Panc1 (cell line): ENCODE measurements around the gene HAPLN1.

Experiments used
- POLR2AphosphoS5 ChIP-seq: IDR thresholded peaks from 2 replicates; pipeline ENCODE4 v1.6.1; 2012; ENCODE audit warnings: mild to moderate bottlenecking, low read depth, low read length, moderate library complexity
- TF ChIP-seq, protein P1 (sequence below): fragments of 450-650 bp; IDR thresholded peaks from 2 replicates; pipeline ENCODE4 v1.5.1; 2017; ENCODE audit warnings: mild to moderate bottlenecking

DNA sequence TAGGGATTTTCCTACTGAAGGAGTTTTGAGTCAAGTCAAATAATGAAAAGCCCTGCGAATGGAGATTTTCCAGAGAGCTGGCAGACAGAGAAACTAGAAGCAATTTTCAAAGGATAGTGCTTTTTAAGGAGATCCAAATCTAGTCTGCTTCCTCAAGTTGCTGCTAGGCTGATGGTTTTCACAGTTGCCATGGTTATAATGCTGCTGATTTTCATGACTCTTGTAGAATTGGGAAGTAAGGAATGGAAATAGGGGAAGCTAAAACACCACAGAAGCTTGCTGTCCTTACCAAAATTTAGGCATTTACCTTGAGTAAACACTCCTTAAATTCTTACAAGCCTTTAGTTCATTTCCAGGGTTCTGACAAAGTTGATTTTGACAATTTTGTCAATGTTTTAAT is 30.1 kb upstream of the HAPLN1 start:
- TF ChIP-seq, protein P1, sequence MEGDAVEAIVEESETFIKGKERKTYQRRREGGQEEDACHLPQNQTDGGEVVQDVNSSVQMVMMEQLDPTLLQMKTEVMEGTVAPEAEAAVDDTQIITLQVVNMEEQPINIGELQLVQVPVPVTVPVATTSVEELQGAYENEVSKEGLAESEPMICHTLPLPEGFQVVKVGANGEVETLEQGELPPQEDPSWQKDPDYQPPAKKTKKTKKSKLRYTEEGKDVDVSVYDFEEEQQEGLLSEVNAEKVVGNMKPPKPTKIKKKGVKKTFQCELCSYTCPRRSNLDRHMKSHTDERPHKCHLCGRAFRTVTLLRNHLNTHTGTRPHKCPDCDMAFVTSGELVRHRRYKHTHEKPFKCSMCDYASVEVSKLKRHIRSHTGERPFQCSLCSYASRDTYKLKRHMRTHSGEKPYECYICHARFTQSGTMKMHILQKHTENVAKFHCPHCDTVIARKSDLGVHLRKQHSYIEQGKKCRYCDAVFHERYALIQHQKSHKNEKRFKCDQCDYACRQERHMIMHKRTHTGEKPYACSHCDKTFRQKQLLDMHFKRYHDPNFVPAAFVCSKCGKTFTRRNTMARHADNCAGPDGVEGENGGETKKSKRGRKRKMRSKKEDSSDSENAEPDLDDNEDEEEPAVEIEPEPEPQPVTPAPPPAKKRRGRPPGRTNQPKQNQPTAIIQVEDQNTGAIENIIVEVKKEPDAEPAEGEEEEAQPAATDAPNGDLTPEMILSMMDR: no peak
- no peak for TF ChIP-seq POLR2AphosphoS5
